HG03175 (cell line): Measurements from ENCODE around the gene CDH4.
"Not testable (repeated sequence)": the region's sequence is repeated elsewhere in the genome, so short reads cannot be mapped to it uniquely, and the experiment has no call there.

Experiments used
- ATAC-seq: cut with Tn5 transposase; IDR thresholded peaks from one replicate; pipeline ENCODE4 v1.9.1; 2021; ENCODE audit warnings: mild to moderate bottlenecking, moderate library complexity; ENCODE audit not compliant: unreplicated experiment

CDH4 gene

DNA sequence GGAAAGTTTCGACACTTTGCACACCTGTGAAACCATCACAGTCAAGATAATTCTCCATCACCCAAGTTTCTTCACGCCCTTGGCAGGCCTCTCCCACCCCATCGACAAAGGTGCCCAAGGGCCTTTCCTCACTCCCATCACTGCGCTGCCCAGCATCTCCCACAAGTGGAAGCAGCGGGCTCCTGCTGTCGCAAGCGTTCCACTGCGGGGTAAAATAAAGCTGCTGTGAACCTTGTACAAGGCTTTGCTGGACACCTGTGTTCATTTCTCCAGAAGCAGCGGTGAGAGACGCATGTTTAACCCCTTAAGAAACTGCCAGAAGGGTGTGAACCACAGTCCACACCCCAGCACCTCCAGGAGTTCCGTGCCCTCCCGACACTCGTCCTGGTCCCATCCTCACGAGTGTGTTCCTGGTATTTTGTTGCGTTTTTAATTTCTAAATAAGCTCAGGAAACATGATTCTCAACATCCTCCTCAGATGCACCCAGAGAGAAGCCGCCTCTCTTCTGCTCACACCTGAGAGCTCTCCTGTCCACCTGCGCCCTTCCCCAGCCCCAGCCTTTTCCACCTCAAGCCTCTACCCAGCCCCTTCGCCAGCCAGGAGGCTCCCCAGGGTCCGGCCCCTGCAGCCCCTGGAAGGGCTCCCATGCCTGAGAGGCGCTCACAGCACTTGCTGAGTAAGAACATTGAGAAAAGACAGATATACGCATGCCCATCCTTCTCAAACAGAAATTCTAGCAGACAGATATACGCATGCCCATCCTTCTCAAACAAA is 716.2 kb downstream of the CDH4 start:
- no peak for ATAC-seq

DNA sequence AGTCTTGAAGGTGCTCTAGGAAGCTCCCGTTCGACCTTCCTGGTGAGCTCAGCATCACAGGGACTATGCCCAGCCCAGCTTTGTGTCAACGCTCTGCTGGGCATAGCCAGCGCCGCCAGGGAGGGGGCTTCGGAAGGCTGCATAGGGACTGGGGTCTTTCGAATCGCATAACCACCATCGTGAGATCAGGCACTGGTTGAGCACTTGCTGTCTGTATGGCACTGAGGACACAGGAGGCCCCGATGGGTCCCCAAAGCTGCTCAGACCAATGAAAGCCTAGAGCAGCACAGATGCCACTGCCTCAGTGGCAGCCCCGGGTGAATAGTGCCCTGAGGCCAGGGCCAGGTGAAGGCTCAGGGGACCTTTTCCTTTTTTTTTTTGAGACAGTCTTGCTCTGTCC is 716.9 kb downstream of the CDH4 start:
- ATAC-seq: no peak

DNA sequence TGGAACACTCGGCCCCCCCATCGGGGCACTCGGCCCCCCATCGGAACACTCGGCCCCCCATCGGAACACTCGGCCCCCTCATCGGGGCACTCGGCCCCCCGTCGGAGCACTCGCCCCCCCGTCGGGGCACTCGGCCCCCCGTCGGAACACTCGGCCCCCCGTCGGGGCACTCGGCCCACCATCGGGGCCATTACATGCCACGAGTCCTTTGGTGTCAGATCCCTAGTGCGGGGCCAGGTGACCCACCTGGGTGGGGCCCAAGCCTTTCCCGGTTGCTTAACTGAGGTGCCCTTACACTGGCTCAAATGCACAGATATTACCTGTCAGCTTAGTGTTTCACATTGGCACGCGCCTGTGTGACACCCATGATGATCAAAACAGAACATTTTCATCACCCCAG is 717.7 kb downstream of the CDH4 start:
- no peak for ATAC-seq

DNA sequence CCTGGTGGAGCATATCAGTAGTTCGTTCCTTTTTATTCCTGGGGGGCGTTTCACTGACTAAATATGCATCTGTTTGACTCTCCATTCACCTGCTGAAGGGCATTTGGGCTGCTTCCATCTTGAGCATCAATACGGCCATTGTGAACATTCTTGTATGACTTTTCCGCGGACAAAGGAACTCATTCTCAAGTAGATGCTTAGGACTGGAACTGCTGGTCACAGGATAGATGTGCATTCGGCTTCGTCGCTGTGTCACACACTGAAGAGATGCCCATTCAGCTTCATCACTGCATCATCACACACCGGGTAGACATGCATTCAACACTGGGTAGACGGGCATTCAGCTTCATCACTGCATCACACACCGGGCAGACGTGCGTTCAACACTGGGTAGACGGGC is 718.3 kb downstream of the CDH4 start:
- ATAC-seq: no peak

DNA sequence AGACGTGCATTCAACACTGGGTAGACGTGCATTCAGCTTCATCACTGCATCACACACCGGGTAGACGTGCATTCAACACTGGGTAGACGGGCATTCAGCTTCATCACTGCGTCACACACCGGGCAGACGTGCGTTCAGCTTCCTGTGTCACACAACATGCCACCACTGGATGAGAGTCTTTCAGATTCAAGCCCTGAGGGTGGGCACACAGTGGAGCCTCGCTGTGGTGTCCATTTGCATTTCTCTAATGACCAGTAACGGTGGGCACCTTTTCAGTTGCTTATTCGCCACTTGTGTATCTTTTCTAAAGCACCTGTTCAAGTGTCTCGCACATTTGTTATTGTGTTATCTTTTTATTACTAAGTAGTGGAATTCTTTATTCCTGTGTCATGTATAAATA is 719.5 kb downstream of the CDH4 start:
- ATAC-seq: not testable (repeated sequence)

DNA sequence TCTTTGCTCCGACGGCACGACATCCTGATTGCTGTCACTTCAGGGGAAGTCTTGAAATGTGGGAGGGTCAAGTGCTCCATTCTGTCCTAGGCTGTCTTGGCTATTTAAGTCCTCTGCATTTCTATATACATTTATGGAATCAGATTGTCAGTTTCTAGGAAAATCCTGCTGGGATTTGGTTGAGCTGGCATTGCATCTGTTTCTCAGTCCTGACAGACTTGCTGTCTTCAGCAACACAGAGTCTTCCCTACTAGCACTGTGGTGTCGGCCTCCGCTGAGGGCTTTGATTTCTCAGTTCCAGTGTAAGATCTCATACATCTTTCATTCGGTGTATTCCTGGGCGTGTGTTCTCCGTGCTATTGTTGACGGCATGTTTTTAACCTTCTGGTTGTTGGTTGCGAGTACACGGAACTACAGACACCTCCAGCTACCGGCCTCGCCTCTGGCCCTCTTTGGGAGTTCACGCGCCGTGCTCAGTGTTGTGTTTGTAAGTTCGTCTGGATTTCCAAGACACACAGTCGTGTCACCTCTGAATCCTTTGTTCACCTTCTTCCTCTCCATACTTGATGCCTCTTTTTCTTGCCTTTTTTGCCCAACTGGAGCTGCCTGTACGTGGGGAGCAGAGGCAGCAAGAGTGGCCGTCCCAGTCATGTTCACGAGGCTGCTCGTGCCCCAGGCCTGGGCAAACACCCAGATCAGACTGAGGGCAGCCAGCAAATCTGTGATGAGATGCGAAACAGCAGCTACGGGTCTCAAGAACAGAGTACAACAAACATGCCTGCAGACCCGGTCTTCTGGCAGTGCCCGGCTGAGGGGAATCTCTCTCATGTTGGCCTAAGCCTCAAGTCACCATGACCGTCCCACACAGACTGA is 720.8 kb downstream of the CDH4 start:
- no peak for ATAC-seq

DNA sequence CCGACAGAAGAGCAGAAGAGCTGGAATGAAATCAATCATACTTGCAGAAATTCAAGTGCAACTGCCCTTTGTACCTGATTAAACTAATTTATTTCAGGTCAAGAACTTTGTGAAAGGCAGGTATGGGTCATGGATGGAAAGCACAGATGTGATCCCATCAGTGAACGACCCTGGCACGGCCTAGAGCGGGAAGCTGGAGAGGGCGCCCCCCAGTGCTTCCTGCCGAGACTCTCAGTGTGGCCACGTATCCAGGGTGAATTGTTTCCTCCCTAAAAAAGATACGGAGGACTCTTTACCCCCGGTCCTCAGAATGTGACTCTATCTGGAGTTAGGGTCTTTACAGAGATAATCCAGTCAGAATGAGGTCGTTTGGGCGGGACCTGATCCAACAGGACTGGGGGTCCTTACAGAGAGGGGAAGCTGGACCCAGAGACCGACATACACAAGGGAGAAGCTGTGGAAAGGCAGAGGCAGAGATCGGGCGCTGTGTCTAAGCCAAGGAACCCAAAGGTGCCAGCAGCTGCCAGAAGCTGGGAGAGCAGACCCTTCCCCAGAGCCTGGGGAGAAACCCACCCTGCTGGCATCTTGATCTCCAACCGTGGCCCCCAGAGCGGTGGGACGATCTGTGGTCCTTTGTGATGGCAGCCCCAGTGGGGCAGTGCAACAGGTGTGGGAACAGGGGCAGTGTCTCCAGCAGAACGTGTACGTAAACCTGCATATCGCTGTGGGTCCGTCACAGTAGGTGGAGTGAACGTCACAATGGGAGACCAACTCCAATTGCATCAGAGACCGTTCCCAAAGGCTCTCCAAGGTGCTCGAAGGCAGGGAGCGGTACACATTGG is 721.7 kb downstream of the CDH4 start:
- ATAC-seq: no peak

DNA sequence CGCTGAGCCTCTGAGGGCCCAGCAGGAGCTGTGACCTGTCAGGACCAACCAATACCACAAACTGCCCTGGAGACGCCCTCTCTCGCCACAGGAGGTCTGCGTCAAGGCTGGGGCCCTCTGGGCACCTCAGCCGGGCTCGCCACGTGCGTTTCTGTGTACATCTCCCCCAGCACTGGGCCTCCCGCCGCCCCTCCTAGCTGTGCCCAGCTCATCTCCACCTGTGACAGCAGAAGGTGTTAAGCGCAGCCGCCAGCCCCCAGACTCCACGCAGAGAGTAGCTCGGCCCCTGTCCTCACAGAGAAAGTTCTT is 722.2 kb downstream of the CDH4 start:
- no peak for ATAC-seq

DNA sequence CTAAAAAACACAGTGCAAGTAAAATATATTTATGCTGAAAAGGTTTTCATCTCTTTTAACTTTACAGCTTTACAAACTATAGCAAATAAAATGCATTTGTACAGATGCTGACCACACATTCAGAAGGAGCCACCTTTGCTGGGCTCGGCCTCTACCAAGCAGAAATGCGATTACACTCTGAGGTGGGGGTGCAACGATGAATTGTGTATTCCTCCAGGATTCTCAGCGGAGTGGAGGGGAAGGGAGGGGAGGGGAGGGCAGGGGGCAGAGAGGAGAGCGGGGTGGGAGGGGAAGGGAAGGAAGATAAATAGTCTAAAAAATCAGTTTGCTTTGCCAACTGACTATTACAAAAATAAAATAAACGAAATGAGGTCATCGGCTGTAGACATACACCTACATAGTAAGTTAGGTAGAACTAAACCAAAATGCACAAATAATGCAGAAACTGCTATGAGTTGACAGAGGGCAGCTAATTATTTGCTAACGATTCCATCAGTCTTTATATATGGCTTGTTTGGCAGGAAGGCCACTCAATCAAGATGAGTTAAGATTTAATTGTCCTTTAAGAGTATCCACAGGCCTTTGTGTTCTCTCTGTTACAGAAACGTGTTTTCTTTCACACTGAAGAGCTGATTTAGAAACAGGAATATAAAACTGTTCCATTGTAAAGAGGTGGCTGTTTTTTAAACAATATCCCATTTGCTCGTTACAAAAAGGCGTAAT is 723.5 kb downstream of the CDH4 start:
- no peak for ATAC-seq

DNA sequence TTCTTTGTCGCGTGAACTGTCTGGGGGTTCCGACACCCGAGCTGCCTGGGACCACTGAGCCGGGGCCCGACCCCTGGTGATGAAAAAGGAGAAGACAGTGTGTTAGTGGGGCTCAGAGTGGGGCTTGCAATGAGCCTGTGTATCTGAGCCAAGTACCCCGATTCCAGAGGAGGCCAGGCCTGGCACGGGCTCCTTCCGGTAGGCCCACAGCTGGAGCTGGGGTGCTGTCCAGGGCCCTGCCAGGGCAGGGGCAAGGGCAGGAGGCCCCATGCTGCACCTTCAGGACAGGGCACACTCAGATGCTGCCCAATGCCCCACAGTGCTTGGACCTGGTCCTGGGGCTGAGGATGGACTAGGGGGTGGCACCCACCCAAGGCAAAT is 724.2 kb downstream of the CDH4 start:
- no peak for ATAC-seq

DNA sequence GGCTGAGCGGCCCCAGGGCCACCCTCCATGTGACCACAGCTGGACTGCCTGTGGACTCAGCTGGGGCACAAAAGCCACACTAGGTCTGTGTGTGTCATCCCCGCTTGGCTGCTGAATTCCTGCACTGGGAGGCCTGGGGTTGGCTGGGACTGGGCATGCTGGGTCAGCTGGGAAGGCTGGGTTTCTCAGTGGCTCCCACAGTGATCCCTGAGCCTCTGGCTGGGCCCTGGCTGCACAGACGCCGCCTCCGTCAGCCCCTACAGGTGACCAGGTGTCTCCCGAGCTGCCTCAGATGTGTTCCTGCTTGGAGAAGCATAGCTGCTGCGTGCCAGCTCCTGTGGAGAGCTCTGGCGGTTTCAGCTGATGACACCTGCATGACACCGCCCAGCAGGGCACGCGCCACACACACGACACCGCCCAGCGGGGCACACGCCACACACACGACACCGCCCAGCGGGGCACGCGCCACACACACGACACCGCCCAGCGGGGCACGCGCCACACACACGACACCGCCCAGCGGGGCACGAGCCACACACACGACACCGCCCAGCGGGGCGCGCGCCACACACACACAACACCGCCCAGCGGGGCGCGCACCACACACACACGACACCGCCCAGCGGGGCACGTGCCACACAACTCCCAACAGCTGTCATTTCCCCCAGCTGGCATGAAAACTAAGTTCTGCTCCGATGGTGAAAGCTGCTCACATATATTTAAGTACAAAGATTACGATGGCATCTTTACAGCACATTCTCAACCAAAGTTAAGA is 724.8 kb downstream of the CDH4 start:
- no peak for ATAC-seq

DNA sequence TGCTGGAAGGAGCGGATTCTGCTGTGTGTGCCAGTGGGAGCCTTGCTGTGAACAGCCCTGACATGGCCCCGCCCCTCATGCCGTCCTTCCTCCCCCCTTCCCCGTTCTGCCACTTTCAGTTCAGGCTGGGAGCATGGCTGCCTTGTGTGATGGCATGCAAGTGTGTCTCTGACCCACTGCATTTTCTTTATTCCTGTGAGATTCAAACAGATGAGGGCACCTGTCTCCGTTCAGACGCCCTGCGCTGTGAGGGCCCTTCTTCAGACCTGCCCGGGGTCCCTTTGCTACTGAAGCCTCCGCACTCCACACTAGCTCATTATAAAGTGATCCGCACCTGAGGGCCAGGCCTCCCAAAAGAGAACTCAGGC is 725.3 kb downstream of the CDH4 start:
- ATAC-seq: no peak

DNA sequence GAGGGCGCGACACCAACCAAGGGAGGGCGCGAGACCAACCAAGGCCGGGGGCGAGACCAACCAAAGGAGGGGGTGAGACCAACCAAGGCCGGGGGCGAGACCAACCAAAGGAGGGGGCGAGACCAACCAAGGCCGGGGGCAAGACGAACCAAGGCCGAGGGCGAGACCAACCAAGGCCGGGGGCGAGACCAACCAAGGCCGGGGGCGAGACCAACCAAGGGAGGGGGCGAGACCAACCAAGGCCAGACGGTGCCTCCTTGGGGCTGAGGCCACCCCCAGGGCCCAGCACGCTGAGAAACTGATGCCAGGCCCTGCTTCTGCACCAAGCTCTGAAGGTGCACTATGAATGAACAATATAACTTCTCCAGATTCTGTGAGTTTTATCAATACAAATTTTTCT is 726.4 kb downstream of the CDH4 start:
- no peak for ATAC-seq

DNA sequence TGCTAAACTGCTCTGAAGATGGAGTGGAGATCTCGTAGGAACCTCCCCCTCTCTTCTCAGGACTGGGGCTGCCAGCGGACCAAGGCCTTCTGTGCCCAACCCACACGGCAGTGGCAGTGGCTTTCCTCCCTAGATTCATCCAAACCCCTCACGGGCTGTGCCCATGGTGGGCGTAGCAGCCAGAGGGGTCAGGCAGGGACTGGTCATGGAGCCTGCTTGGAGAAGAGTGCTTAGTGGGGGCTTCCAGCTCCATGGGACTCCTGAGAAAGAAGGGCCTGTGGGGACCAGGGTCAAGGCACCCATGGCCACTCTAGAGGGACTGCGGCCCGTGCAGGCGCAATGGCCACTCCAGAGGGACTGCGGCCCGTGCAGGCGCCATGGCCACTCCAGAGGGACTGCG is 727.0 kb downstream of the CDH4 start:
- ATAC-seq: no peak

DNA sequence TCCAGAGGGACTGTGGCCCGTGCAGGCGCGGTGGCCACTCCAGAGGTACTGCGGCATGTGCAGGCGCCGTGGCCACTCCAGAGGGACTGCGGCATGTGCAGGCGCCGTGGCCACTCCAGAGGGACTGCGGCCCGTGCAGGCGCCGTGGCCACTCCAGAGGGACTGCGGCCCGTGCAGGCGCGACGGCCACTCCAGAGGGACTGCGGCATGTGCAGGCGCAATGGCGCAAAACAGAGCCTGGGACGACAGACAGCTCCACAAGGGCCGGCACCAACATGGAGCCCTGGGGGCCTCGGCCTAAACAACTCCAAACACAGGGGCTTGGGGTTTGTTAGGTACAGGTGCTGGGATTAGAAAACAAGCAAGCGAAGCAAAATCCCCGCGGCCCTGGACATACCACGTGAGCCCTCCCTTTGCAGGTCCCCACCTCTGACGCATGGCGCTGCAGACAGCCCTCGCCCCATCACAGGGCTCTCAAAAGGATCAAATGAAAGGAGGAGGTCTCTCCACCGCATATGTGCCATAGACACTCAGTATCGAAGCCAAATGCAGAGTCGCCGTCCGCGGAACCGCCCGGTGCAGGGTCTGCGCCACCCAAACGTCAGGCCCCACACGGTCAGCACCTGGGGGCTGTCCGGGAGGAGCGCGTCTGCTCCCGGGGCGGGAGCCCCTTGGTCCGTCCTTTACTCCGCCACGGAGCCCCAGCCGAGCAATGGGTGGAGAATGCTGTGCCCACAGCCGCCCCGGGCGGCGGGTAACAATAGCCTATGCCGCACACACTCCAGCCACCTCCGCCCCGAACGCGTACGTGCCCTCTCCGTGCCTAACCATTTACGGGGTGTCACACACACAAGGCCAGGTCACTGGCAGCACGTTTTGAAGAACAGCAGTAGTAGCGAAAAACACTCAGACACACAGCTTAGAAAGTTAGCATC is 727.9 kb downstream of the CDH4 start:
- no peak for ATAC-seq

DNA sequence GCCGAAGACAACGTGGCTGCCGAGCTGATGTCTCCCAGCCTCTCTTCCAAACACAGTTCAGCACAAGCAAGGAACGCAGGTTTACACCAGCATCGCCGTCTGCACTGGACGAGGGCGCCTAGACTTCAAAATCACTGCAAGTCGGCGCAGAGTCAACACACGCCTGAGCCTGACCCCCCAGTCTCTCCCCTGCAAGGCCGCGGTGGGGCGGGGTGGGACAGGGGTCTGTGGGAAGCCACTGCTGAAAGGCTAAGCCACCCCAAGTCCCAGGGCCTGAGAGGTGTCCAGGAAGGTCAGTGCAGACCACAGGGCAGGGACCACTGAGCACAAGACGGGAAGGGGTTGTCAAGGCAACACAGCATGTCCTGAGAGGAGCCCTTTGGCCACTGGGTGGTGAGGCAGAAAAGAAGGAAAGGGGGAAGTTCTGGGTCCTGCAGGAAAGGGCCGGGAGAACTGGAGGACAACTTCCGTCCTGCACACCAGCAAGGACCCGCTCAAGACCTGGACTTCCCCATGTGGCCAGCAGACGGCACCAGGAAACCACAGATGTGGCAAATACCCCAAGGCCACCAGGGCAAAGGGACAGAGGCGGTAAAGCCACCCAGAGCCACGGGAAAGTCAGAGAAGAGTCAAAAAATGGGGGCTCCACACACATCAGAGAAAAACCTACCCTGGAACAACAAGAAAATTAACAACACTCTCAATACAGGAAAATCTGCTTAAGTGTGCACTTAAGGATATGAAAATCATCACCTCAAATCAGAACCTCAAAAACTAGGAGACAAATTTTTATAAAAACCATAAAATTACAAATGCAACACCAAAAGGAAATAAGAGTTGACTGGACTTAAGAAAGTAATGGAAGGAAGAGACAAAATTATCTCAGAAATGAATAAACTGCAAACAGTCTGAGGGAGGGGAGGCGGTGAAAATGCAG is 728.9 kb downstream of the CDH4 start:
- ATAC-seq: no peak

DNA sequence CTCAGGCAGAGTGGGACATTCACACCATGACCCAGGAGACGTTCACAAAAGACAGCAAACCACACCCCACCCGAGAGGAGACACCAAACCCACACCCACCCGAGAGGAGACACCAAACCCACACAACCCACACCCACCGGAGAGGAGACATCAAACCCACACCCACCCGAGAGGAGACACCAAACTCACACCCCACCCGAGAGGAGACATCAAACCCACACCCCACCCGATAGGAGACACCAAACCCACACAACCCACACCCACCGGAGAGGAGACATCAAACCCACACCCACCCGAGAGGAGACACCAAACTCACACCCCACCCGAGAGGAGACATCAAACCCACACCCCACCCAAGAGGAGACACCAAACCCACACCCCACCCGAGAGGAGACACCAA is 729.6 kb downstream of the CDH4 start:
- ATAC-seq: not testable (repeated sequence)
